ENCODE results near the gene CCDC85B.

Gene CCDC85B

DNA sequence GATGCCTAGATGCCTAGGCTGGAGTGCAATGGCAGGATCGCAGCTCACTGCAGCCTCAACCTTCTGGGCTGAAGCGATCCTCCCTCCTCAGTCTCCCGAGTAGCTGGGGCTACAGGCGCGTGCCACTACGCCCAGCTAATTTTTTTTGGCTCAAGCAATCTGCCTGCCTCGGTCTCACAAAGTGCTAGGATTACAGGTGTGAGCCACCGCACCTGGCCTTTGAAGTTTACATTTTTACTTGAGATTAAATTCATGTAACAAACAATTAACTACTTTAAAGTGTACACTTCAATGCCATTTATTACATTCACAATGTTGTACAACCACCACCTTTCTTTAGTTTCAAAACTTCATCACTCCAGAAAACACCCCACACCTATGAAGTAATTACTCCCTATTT, 13.2 kb downstream of the CCDC85B start:
- H3K9me3 ChIP-seq (ENCODE audit: insufficient read depth, low read length, severe bottlenecking): no peaks in the 10 kb centered on the region
- no peak overlapping the region for H2AFZ ChIP-seq (ENCODE audit: low read depth, low read length)
- no peak overlapping the region for H3K4me3 ChIP-seq (ENCODE audit: low read depth in 1 of 2, low read length in 2 of 2)
- TF ChIP-seq, protein P1, sequence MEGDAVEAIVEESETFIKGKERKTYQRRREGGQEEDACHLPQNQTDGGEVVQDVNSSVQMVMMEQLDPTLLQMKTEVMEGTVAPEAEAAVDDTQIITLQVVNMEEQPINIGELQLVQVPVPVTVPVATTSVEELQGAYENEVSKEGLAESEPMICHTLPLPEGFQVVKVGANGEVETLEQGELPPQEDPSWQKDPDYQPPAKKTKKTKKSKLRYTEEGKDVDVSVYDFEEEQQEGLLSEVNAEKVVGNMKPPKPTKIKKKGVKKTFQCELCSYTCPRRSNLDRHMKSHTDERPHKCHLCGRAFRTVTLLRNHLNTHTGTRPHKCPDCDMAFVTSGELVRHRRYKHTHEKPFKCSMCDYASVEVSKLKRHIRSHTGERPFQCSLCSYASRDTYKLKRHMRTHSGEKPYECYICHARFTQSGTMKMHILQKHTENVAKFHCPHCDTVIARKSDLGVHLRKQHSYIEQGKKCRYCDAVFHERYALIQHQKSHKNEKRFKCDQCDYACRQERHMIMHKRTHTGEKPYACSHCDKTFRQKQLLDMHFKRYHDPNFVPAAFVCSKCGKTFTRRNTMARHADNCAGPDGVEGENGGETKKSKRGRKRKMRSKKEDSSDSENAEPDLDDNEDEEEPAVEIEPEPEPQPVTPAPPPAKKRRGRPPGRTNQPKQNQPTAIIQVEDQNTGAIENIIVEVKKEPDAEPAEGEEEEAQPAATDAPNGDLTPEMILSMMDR (IDR thresholded peaks at IDR 0.05; ENCODE audit: borderline replicate concordance, extremely low read depth, low read length, poor library complexity, severe bottlenecking): no peak
- TF ChIP-seq EZH2 (IDR thresholded peaks at IDR 0.05; ENCODE audit: borderline replicate concordance, low read depth, low read length, severe bottlenecking): no peak
- 0 out of 2 replicates have a peak, but pooled peaks cover 5% of the 10 kb centered on the region for H4K20me1 ChIP-seq (ENCODE audit: insufficient read depth, low read length)
- no peak overlapping the region for H3K27ac ChIP-seq (ENCODE audit: low read length)
- no peak for DNase-seq
- no peaks in the 10 kb centered on the region for H3K36me3 ChIP-seq (ENCODE audit: insufficient read depth, low read length)
- H3K79me2 ChIP-seq (ENCODE audit: insufficient read depth, low read length): no peaks in the 10 kb centered on the region
- no peak for ATAC-seq (ENCODE audit: insufficient read depth, low read depth)
- peaks cover 19% of the 10 kb centered on the region for H3K4me1 ChIP-seq (ENCODE audit: insufficient read depth, low read length)
- no peak overlapping the region for H3K9ac ChIP-seq (ENCODE audit: low read depth, low read length)
- H3K4me2 ChIP-seq (ENCODE audit: insufficient read depth, low read length): no peak overlapping the region
- peaks cover 43% of the 10 kb centered on the region for H3K27me3 ChIP-seq (ENCODE audit: insufficient read depth, low read length, poor library complexity)

DNA sequence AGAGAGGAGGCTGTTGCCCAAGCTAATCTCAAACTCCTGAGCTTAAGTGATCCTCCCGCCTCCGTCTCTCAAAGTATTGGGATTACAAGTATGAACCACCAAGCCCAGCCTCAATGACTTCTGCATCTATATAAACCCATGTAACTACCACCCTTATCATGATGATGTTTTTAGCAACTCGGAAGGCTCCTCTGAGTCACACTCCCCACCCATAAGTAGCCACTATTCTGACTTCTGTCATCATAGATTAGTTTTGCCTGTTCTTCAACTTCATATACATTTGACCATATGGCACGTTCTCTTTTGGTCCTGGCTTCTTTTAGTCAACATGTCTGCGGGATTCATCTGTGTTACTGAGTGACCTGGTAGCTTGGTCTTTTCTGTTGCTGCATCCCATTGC, 16.1 kb downstream of the CCDC85B start:
- Histone ChIP-seq H3K27ac (ENCODE audit: low read length) (no peak overlapping the region), H3K9ac (ENCODE audit: low read depth, low read length) (no peak overlapping the region), H3K4me1 (ENCODE audit: insufficient read depth, low read length) (peaks cover 6% of the 10 kb centered on the region), H4K20me1 (ENCODE audit: insufficient read depth, low read length) (no peaks in the 10 kb centered on the region), H3K4me2 (ENCODE audit: insufficient read depth, low read length) (no peak overlapping the region), H2AFZ (ENCODE audit: low read depth, low read length) (no peak overlapping the region), H3K4me3 (ENCODE audit: low read depth in 1 of 2, low read length in 2 of 2) (no peak overlapping the region), H3K27me3 (ENCODE audit: insufficient read depth, low read length, poor library complexity) (peaks cover 14% of the 10 kb centered on the region), H3K9me3 (ENCODE audit: insufficient read depth, low read length, severe bottlenecking) (no peaks in the 10 kb centered on the region), H3K36me3 (ENCODE audit: insufficient read depth, low read length) (no peaks in the 10 kb centered on the region), H3K79me2 (ENCODE audit: insufficient read depth, low read length) (no peaks in the 10 kb centered on the region)
- no peak for ATAC-seq (ENCODE audit: insufficient read depth, low read depth)
- DNase-seq: no peak
- TF ChIP-seq, protein P1 (IDR thresholded peaks at IDR 0.05; ENCODE audit: borderline replicate concordance, extremely low read depth, low read length, poor library complexity, severe bottlenecking): no peak
- TF ChIP-seq EZH2 (IDR thresholded peaks at IDR 0.05; ENCODE audit: borderline replicate concordance, low read depth, low read length, severe bottlenecking): no peak

DNA sequence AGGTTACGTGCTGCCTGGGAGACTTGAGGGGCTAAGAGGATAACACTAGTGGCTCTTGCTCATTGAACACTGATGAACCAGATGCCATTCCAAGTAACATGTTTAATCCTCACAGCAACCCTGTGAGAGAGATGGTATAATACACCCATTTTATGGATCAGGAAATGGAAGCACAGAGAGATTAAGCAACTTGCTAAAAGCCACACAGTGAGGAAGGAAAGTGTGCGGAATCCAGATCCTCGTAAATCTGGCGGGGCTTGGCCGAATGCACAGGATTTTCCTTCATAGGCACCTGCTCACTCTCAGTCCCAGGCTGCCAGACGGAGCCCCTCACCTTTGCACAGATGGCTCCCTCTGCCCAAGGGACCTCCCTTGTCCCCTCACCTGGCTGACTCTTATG, 17.4 kb downstream of the CCDC85B start:
- Histone ChIP-seq H2AFZ (ENCODE audit: low read depth, low read length) (no peak overlapping the region), H3K4me3 (ENCODE audit: low read depth in 1 of 2, low read length in 2 of 2) (no peak overlapping the region), H3K79me2 (ENCODE audit: insufficient read depth, low read length) (no peaks in the 10 kb centered on the region), H3K27ac (ENCODE audit: low read length) (no peak overlapping the region), H3K36me3 (ENCODE audit: insufficient read depth, low read length) (no peaks in the 10 kb centered on the region), H3K27me3 (ENCODE audit: insufficient read depth, low read length, poor library complexity) (peaks cover 8% of the 10 kb centered on the region), H3K4me2 (ENCODE audit: insufficient read depth, low read length) (no peak overlapping the region), H3K4me1 (ENCODE audit: insufficient read depth, low read length) (peaks cover 6% of the 10 kb centered on the region), H3K9ac (ENCODE audit: low read depth, low read length) (no peak overlapping the region), H3K9me3 (ENCODE audit: insufficient read depth, low read length, severe bottlenecking) (no peaks in the 10 kb centered on the region), H4K20me1 (ENCODE audit: insufficient read depth, low read length) (no peaks in the 10 kb centered on the region)
- ATAC-seq (ENCODE audit: insufficient read depth, low read depth) (no peak), DNase-seq (no peak)
- TF ChIP-seq, protein P1 (IDR thresholded peaks at IDR 0.05; ENCODE audit: borderline replicate concordance, extremely low read depth, low read length, poor library complexity, severe bottlenecking): no peak
- no peak for TF ChIP-seq EZH2 (IDR thresholded peaks at IDR 0.05; ENCODE audit: borderline replicate concordance, low read depth, low read length, severe bottlenecking)
